ENCODE measurements around the gene FUS.

GRCh38 chr16:31202414-31203375, 22.8 kb downstream of the FUS start, which contains the start of gene PYCARD:
- TF ChIP-seq EZH2phosphoT487 (IDR thresholded peaks at IDR 0.05; ENCODE audit: borderline replicate concordance) (no peak), CTCF (IDR thresholded peaks at IDR 0.05 in 2 of 3, conservative IDR thresholded peaks at IDR 0.05 in 1 of 3; ENCODE audit: borderline replicate concordance in 1 of 3, insufficient read depth in 1 of 3, low read depth in 2 of 3, low read length in 2 of 3) (no peak), ELF1 (IDR thresholded peaks at IDR 0.05; ENCODE audit: borderline replicate concordance, low read depth) (no peak), REST (IDR thresholded peaks at IDR 0.05; ENCODE audit: low read depth) (no peak)
